HFF-Myc (cell line): ENCODE results near the gene BST1.

Experiments used
- DNase-seq: peaks from one replicate; pipeline ENCODE4 v3.0.0-alpha.2; 2011; ENCODE audit warnings: low read depth; ENCODE audit errors: extremely low read depth
- H3K4me3 ChIP-seq: replicated peaks from 2 replicates; pipeline ENCODE4 v1.5.1; 2011; ENCODE audit warnings: low read depth, mild to moderate bottlenecking, control low read depth, low read length
- CTCF ChIP-seq: IDR thresholded peaks from 2 replicates; pipeline ENCODE4 v1.5.1; 2012; ENCODE audit warnings: mild to moderate bottlenecking, low read depth, low read length, control low read depth; ENCODE audit errors: missing control alignments

Gene BST1

GRCh38 chr4:15668566-15669435, 34.1 kb upstream of the BST1 start:
- DNase-seq: no peak
- no peak overlapping the region for H3K4me3 ChIP-seq
- TF ChIP-seq CTCF: no peak

- no peak overlapping the region for H3K4me3 ChIP-seq
- no peak for DNase-seq
- no peak for TF ChIP-seq CTCF
These were observed 32.3 kb upstream of the BST1 start for GRCh38 chr4:15670576-15670975.

- DNase-seq: no peak
- no peak for TF ChIP-seq CTCF
- no peak overlapping the region for H3K4me3 ChIP-seq
These were observed 30.8 kb upstream of the BST1 start for GRCh38 chr4:15672101-15672500.

GRCh38 chr4:15673337-15673736, 29.5 kb upstream of the BST1 start:
- no peak for DNase-seq
- H3K4me3 ChIP-seq: no peak overlapping the region
- no peak for TF ChIP-seq CTCF

- no peak for TF ChIP-seq CTCF
- no peak for DNase-seq
- H3K4me3 ChIP-seq: no peak overlapping the region
These were observed 28.8 kb upstream of the BST1 start for GRCh38 chr4:15674046-15674445.

- no peak for TF ChIP-seq CTCF
- H3K4me3 ChIP-seq: no peak overlapping the region
- no peak for DNase-seq
These were observed 27.9 kb upstream of the BST1 start for GRCh38 chr4:15674926-15675325.

GRCh38 chr4:15675356-15675755, 27.5 kb upstream of the BST1 start:
- no peak for DNase-seq
- no peak for TF ChIP-seq CTCF
- no peak overlapping the region for H3K4me3 ChIP-seq
